ENCODE measurements around the gene OBSCN.

- no peak for TF ChIP-seq CTCF (IDR thresholded peaks at IDR 0.05)
- no peak for TF ChIP-seq POLR2A (IDR thresholded peaks at IDR 0.05)
- TF ChIP-seq POLR2AphosphoS5 (IDR thresholded peaks at IDR 0.05) = no peak
Observed at GRCh38 chr1:228279011-228279721, 71.3 kb downstream of the OBSCN start.

All from prostate gland (tissue), 2 donors.